ENCODE data around the gene LILRA2. TPM values are rescaled to one million over a fixed set of nuclear protein-coding genes. Genes with fewer than 3 reads are reported as not detected.
A peak's percentile ranks its signal among the peaks of the same experiment; 100 is the strongest.

Gene LILRA2
- not detected for total RNA-seq
- not detected for polyA plus RNA-seq

GRCh38 chr19:54573330-54573872 is at the start of gene LILRA2:
Gene LILRA2 (plus strand): TSS chr19:54573790. CDS start chr19:54573879, 89 bp downstream.
- H3K27me3 ChIP-seq (ENCODE audit: insufficient read depth, low read length, poor library complexity, severe bottlenecking): peaks cover 5% of the 10 kb centered on the region
- Mint-ChIP-seq H3K36me3 (no peaks in the 10 kb centered on the region), H3K4me1 (peaks cover 0 to 7% (median 1%) of the 10 kb centered on the region in 3 donors), H3K9me3 (no peaks in the 10 kb centered on the region), H3K4me3 (peak within 1 kb of the TSS in 1 of 7 donors; percentile 1), H3K27ac (peak within 1 kb of the TSS in 1 of 8 donors; percentile 61), H3K27me3 (peaks cover 23 to 42% of the 10 kb centered on the region in 2 donors)
- H3K36me3 ChIP-seq (ENCODE audit: insufficient read depth, low read length): no peaks in the 10 kb centered on the region
- no peaks in the 10 kb centered on the region for H3K4me1 ChIP-seq (ENCODE audit: insufficient read depth, low read length)
- CTCF ChIA-PET: no interaction called here
- no peak within 1 kb of the TSS for H3K4me3 ChIP-seq (ENCODE audit: low read length)
- H3K27ac ChIP-seq (ENCODE audit: low read depth, low read length): no peak within 1 kb of the TSS
- DNase-seq: no peak
- POLR2A ChIA-PET: no interaction called here
- H3K9me3 ChIP-seq (ENCODE audit: low read length): no peaks in the 10 kb centered on the region

GRCh38 chr19:54525636-54526035 is 48.0 kb upstream of the LILRA2 start:
- ChIA-PET CTCF (no interaction called here), POLR2A (no interaction called here)
- H3K4me1 ChIP-seq (ENCODE audit: insufficient read depth, low read length): peaks cover 19% of the 10 kb centered on the region
- H3K4me1 Mint-ChIP-seq: peaks cover 27 to 31% (median 29%) of the 10 kb centered on the region in 3 donors
- H3K4me3 ChIP-seq (ENCODE audit: low read length): no peak overlapping the region
- no peak overlapping the region for H3K27ac Mint-ChIP-seq
- H3K9me3 ChIP-seq (ENCODE audit: low read length): no peaks in the 10 kb centered on the region
- no peak for DNase-seq
- peaks cover 13 to 70% of the 10 kb centered on the region in 2 donors for H3K27me3 Mint-ChIP-seq
- H3K36me3 Mint-ChIP-seq: no peaks in the 10 kb centered on the region
- H3K27ac ChIP-seq (ENCODE audit: low read depth, low read length): no peak overlapping the region
- H3K36me3 ChIP-seq (ENCODE audit: insufficient read depth, low read length): no peaks in the 10 kb centered on the region
- H3K9me3 Mint-ChIP-seq: no peaks in the 10 kb centered on the region
- H3K4me3 Mint-ChIP-seq: no peak overlapping the region
- no peaks in the 10 kb centered on the region for H3K27me3 ChIP-seq (ENCODE audit: insufficient read depth, low read length, poor library complexity, severe bottlenecking)

DNA sequence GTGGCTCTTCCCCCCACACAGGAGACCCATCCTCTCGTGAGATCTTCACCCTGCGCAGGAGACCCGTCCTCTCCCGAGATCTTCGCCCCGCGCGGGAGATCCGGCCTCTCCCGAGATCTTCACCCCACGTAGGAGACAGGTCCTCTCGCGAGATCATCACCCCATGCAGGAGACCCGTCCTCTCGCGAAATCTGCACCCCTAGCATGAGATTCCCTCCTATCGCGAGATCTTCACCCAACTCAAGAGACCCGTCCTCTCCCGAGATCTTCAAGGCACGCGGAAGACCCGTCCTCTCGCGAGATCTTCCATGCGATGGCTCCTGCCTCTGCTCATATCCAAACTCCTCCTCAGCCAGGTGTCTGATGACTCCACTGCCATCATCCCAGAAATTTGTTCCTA is 46.6 kb upstream of the LILRA2 start:
- H3K4me3 Mint-ChIP-seq: peak overlapping the region in 1 of 7 donors; percentile 44
- Histone ChIP-seq H3K27me3 (ENCODE audit: insufficient read depth, low read length, poor library complexity, severe bottlenecking) (no peaks in the 10 kb centered on the region), H3K36me3 (ENCODE audit: insufficient read depth, low read length) (no peaks in the 10 kb centered on the region), H3K9me3 (ENCODE audit: low read length) (no peaks in the 10 kb centered on the region), H3K4me1 (ENCODE audit: insufficient read depth, low read length) (peaks cover 7% of the 10 kb centered on the region), H3K27ac (ENCODE audit: low read depth, low read length) (no peak overlapping the region), H3K4me3 (ENCODE audit: low read length) (no peak overlapping the region)
- no peak for DNase-seq
- H3K4me1 Mint-ChIP-seq: peaks cover 19 to 22% (median 21%) of the 10 kb centered on the region in 3 donors
- peaks cover 9 to 60% of the 10 kb centered on the region in 2 donors for H3K27me3 Mint-ChIP-seq
- CTCF ChIA-PET: no interaction called here
- no peaks in the 10 kb centered on the region for H3K36me3 Mint-ChIP-seq
- no peak overlapping the region for H3K27ac Mint-ChIP-seq
- POLR2A ChIA-PET: no interaction called here
- no peaks in the 10 kb centered on the region for H3K9me3 Mint-ChIP-seq

DNA sequence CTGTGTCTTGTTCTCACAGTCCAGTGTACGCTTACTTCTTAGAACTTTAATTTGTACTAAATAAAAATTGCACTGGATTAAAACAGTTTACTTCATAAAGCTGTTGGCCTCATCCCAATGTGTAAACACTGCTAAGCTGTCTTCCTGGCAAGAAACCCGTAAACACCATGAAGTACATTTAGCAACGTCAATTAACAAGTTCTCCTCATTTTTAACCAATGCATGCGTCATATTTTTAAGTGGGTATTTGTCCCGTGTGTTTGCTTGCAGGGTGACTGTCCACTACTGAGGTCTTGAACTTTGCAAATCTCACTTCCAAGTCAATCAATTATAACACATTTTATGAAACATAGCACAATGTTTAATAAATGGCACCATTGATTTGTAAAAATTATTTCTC is 42.7 kb upstream of the LILRA2 start:
- H3K27me3 ChIP-seq (ENCODE audit: insufficient read depth, low read length, poor library complexity, severe bottlenecking): no peaks in the 10 kb centered on the region
- no peak for DNase-seq
- Mint-ChIP-seq H3K4me1 (peaks cover 19 to 26% (median 23%) of the 10 kb centered on the region in 3 donors), H3K36me3 (no peaks in the 10 kb centered on the region), H3K9me3 (no peaks in the 10 kb centered on the region), H3K27ac (no peak overlapping the region), H3K27me3 (peaks cover 27 to 63% of the 10 kb centered on the region in 2 donors), H3K4me3 (peak overlapping the region in 1 of 7 donors; percentile 27)
- no peaks in the 10 kb centered on the region for H3K4me1 ChIP-seq (ENCODE audit: insufficient read depth, low read length)
- H3K4me3 ChIP-seq (ENCODE audit: low read length): no peak overlapping the region
- POLR2A ChIA-PET: no interaction called here
- no peaks in the 10 kb centered on the region for H3K9me3 ChIP-seq (ENCODE audit: low read length)
- no peaks in the 10 kb centered on the region for H3K36me3 ChIP-seq (ENCODE audit: insufficient read depth, low read length)
- CTCF ChIA-PET: no interaction called here
- H3K27ac ChIP-seq (ENCODE audit: low read depth, low read length): no peak overlapping the region

DNA sequence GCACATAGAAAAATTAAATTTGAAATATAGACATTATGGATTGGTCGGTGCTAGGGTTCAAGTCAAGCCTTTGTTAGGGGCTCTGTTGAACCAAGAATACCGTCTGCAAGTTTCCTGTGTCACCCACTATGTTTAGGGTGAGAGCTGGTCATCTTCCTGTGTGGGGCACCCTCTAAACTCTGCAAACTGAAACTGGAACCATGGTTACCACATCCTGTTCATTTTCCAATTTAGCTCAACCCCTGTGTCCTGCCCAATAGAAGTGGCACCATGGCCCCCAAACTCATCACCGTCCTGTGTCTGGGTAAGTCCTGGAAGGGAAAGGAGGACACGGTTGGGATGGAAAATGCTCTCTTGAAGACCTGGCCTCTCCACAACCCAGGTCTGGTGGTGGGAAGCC is 41.1 kb upstream of the LILRA2 start:
- H3K27me3 ChIP-seq (ENCODE audit: insufficient read depth, low read length, poor library complexity, severe bottlenecking): no peaks in the 10 kb centered on the region
- peak overlapping the region in 1 of 8 donors; percentile 88 for H3K27ac Mint-ChIP-seq
- peaks cover 24 to 68% of the 10 kb centered on the region in 2 donors for H3K27me3 Mint-ChIP-seq

GRCh38 chr19:54533476-54533875 is 40.1 kb upstream of the LILRA2 start:
- DNase-seq: no peak
- H3K27ac ChIP-seq (ENCODE audit: low read depth, low read length): no peak overlapping the region
- no peak overlapping the region for H3K27ac Mint-ChIP-seq
- no peaks in the 10 kb centered on the region for H3K36me3 Mint-ChIP-seq
- H3K4me3 Mint-ChIP-seq: peak overlapping the region in 3 of 7 donors; percentile 23 to 86 (median 63)
- H3K27me3 Mint-ChIP-seq: peaks cover 19 to 64% of the 10 kb centered on the region in 2 donors
- H3K27me3 ChIP-seq (ENCODE audit: insufficient read depth, low read length, poor library complexity, severe bottlenecking): no peaks in the 10 kb centered on the region
- H3K9me3 Mint-ChIP-seq: no peaks in the 10 kb centered on the region
- no peak overlapping the region for H3K4me3 ChIP-seq (ENCODE audit: low read length)
- H3K4me1 Mint-ChIP-seq: peaks cover 19 to 26% (median 25%) of the 10 kb centered on the region in 3 donors
- no peaks in the 10 kb centered on the region for H3K4me1 ChIP-seq (ENCODE audit: insufficient read depth, low read length)
- no peaks in the 10 kb centered on the region for H3K36me3 ChIP-seq (ENCODE audit: insufficient read depth, low read length)
- CTCF ChIA-PET: no interaction called here
- POLR2A ChIA-PET: no interaction called here
- H3K9me3 ChIP-seq (ENCODE audit: low read length): no peaks in the 10 kb centered on the region

More for the DNA sequence above, 41.1 kb upstream of the LILRA2 start:
- Histone ChIP-seq H3K4me3 (ENCODE audit: low read length) (no peak overlapping the region), H3K27ac (ENCODE audit: low read depth, low read length) (no peak overlapping the region), H3K4me1 (ENCODE audit: insufficient read depth, low read length) (no peaks in the 10 kb centered on the region), H3K36me3 (ENCODE audit: insufficient read depth, low read length) (no peaks in the 10 kb centered on the region), H3K9me3 (ENCODE audit: low read length) (no peaks in the 10 kb centered on the region)
- Mint-ChIP-seq H3K4me3 (peak overlapping the region in 5 of 7 donors; percentile 29 to 86 (median 69)), H3K4me1 (peaks cover 19 to 26% (median 25%) of the 10 kb centered on the region in 3 donors), H3K9me3 (no peaks in the 10 kb centered on the region), H3K36me3 (no peaks in the 10 kb centered on the region)
- POLR2A ChIA-PET: no interaction called here
- CTCF ChIA-PET: interaction anchor here (1.0 kb wide), 1 partner anchor 18 kb away, joined by 3 read pairs; no protein-coding TSS in a partner anchor
- DNase-seq: peak in 1 of 5 donors; percentile 34

DNA sequence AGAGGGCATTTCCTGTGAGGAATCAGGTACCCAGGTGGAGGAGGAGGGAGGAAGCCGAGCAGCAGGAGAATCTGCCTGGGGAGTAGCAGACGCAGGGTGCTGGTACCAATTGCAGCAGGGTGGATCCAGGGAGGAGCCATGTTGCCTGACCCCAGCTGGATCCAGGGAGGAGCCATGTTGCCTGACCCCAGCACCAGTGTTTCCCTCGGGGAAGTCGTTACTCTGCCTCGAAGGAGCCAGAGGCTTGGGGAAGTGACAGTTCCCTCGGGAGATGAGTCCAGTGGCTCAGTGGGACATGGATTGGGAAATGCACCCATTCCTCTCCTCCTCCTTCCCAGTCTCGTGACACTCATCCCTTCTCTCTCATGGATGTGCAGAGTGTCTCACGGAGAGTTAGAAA is 39.4 kb upstream of the LILRA2 start:
- Histone ChIP-seq H3K36me3 (ENCODE audit: insufficient read depth, low read length) (no peaks in the 10 kb centered on the region), H3K4me3 (ENCODE audit: low read length) (no peak overlapping the region), H3K27ac (ENCODE audit: low read depth, low read length) (no peak overlapping the region), H3K9me3 (ENCODE audit: low read length) (no peaks in the 10 kb centered on the region), H3K27me3 (ENCODE audit: insufficient read depth, low read length, poor library complexity, severe bottlenecking) (no peaks in the 10 kb centered on the region), H3K4me1 (ENCODE audit: insufficient read depth, low read length) (no peaks in the 10 kb centered on the region)
- no peak overlapping the region for H3K27ac Mint-ChIP-seq
- peaks cover 14 to 20% (median 19%) of the 10 kb centered on the region in 3 donors for H3K4me1 Mint-ChIP-seq
- POLR2A ChIA-PET: no interaction called here
- H3K36me3 Mint-ChIP-seq: no peaks in the 10 kb centered on the region
- peak overlapping the region in 1 of 7 donors; percentile 4 for H3K4me3 Mint-ChIP-seq
- no peaks in the 10 kb centered on the region for H3K9me3 Mint-ChIP-seq
- no peak for DNase-seq
- CTCF ChIA-PET: no interaction called here
- H3K27me3 Mint-ChIP-seq: peaks cover 19 to 62% of the 10 kb centered on the region in 2 donors

DNA sequence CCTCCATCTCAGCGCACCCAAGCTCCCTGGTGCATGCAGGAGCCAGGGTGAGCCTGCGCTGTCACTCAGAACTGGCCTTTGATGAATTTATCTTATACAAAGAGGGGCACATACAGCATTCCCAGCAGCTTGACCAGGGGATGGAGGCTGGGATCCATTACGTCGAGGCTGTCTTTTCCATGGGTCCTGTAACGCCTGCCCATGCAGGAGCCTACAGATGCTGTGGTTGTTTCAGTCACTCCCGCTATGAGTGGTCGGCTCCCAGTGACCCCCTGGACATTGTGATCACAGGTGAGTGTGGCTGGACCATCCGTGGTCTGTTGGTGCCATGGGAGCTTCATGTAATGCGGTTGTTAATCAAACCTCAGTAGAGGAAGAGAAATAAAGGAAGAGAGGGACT is 38.0 kb upstream of the LILRA2 start:
- Mint-ChIP-seq H3K9me3 (no peaks in the 10 kb centered on the region), H3K27ac (peak overlapping the region in 1 of 8 donors; percentile 14), H3K4me1 (peaks cover 14 to 19% (median 18%) of the 10 kb centered on the region in 3 donors), H3K4me3 (no peak overlapping the region), H3K36me3 (no peaks in the 10 kb centered on the region), H3K27me3 (peaks cover 20 to 57% of the 10 kb centered on the region in 2 donors)
- Histone ChIP-seq H3K27ac (ENCODE audit: low read depth, low read length) (no peak overlapping the region), H3K36me3 (ENCODE audit: insufficient read depth, low read length) (no peaks in the 10 kb centered on the region), H3K9me3 (ENCODE audit: low read length) (no peaks in the 10 kb centered on the region), H3K4me1 (ENCODE audit: insufficient read depth, low read length) (no peaks in the 10 kb centered on the region), H3K4me3 (ENCODE audit: low read length) (no peak overlapping the region), H3K27me3 (ENCODE audit: insufficient read depth, low read length, poor library complexity, severe bottlenecking) (no peaks in the 10 kb centered on the region)
- ChIA-PET CTCF (no interaction called here), POLR2A (no interaction called here)
- no peak for DNase-seq

All from CD8-positive, alpha-beta memory T cell (primary cell).